Mesenchymal stem cell (in vitro differentiated cells and primary cell): Measurements from ENCODE around the gene ACADVL.
"Not testable (repeated sequence)": the region's sequence is repeated elsewhere in the genome, so short reads cannot be mapped to it uniquely, and the experiment has no call there.

ENCODE experiments used
- DNase-seq: peaks from one replicate; pipeline ENCODE4 v3.0.0-alpha.2; 2013
- H2AFZ ChIP-seq: one replicate; pipeline ENCODE4 v1.6.1; 2013; ENCODE audit warnings: low read depth, mild to moderate bottlenecking, control low read depth, inconsistent platforms, low read length, moderate library complexity
- H2AK5ac ChIP-seq: 2 replicates; pipeline ENCODE4 v1.6.1; 2013; ENCODE audit warnings: low read length, moderate library complexity, mild to moderate bottlenecking, inconsistent platforms; ENCODE audit not compliant: severe bottlenecking
- H2BK120ac ChIP-seq: one replicate; pipeline ENCODE4 v1.6.1; 2013; ENCODE audit warnings: low read depth, mild to moderate bottlenecking, inconsistent platforms, low read length, moderate library complexity
- H2BK12ac ChIP-seq, 2 experiments: one replicate each; pipeline ENCODE4 v1.6.1; 2013; ENCODE audit warnings: inconsistent platforms in 2 of 2, low read length in 2 of 2, mild to moderate bottlenecking in 2 of 2, moderate library complexity in 2 of 2, control low read depth in 1 of 2
- H2BK15ac ChIP-seq: one replicate; pipeline ENCODE4 v1.6.1; 2013; ENCODE audit warnings: mild to moderate bottlenecking, low read depth, inconsistent platforms; ENCODE audit not compliant: poor library complexity, severe bottlenecking
- H2BK5ac ChIP-seq: 2 replicates; pipeline ENCODE4 v1.6.1; 2013; ENCODE audit warnings: low read depth, mild to moderate bottlenecking, low read length, control low read depth, inconsistent platforms; ENCODE audit not compliant: poor library complexity, severe bottlenecking
- H3K14ac ChIP-seq, 2 experiments: one replicate each; pipeline ENCODE4 v1.6.1; 2013; ENCODE audit warnings: inconsistent platforms in 2 of 2, low read length in 2 of 2, control low read depth in 1 of 2, mild to moderate bottlenecking in 1 of 2, moderate library complexity in 1 of 2
- H3K18ac ChIP-seq, 2 experiments: one replicate each; pipeline ENCODE4 v1.6.1; 2013; ENCODE audit warnings: inconsistent platforms in 2 of 2, low read length in 2 of 2, control low read depth in 1 of 2, low read depth in 1 of 2, mild to moderate bottlenecking in 1 of 2
- H3K23ac ChIP-seq, 2 experiments: one replicate each; pipeline ENCODE4 v1.6.1; 2013; ENCODE audit warnings: inconsistent platforms in 2 of 2, low read length in 2 of 2, mild to moderate bottlenecking in 2 of 2, moderate library complexity in 2 of 2, control low read depth in 1 of 2
- H3K27ac ChIP-seq: 2 replicates; pipeline ENCODE4 v1.5.1; 2013; ENCODE audit warnings: mild to moderate bottlenecking, moderate library complexity, low read length, control low read depth, inconsistent platforms; ENCODE audit not compliant: poor library complexity, severe bottlenecking
- H3K27me3 ChIP-seq, 2 experiments: 2 replicates each; pipeline versions ENCODE4 v1.6.1 to v1.7.0; 2013; ENCODE audit warnings: low read length in 2 of 2, mild to moderate bottlenecking in 2 of 2, moderate library complexity in 2 of 2, control low read depth in 1 of 2, inconsistent platforms in 1 of 2; ENCODE audit not compliant: control insufficient read depth in 1 of 2, insufficient read depth in 1 of 2
- H3K36me3 ChIP-seq, 2 experiments: 2 replicates each; pipeline versions ENCODE4 v1.6.1 to v1.7.0; 2013; ENCODE audit warnings: low read length in 2 of 2, control low read depth in 1 of 2, inconsistent platforms in 1 of 2, low read depth in 1 of 2, mild to moderate bottlenecking in 1 of 2; ENCODE audit not compliant: insufficient read depth in 2 of 2, control insufficient read depth in 1 of 2
- H3K4ac ChIP-seq, 2 experiments: one replicate each; pipeline ENCODE4 v1.6.1; 2013; ENCODE audit warnings: inconsistent platforms in 2 of 2, low read length in 2 of 2, mild to moderate bottlenecking in 2 of 2, moderate library complexity in 2 of 2, control low read depth in 1 of 2, low read depth in 1 of 2
- H3K4me1 ChIP-seq: 2 replicates; pipeline ENCODE4 v1.6.1; 2013; ENCODE audit warnings: low read depth, low read length, control low read depth; ENCODE audit not compliant: control insufficient read depth, insufficient read depth
- H3K4me2 ChIP-seq: 2 replicates; pipeline ENCODE4 v1.6.1; 2013; ENCODE audit warnings: low read length, mild to moderate bottlenecking, inconsistent platforms; ENCODE audit not compliant: poor library complexity, severe bottlenecking
- H3K4me3 ChIP-seq, 2 experiments: 2 replicates each; pipeline versions ENCODE4 v1.5.1 to v1.7.0; 2013; ENCODE audit warnings: low read length in 2 of 2, mild to moderate bottlenecking in 2 of 2, control low read depth in 1 of 2, low read depth in 1 of 2; ENCODE audit not compliant: insufficient read depth in 1 of 2
- H3K79me1 ChIP-seq: replicated peaks from 2 replicates; pipeline ENCODE4 v1.6.1; 2013; ENCODE audit warnings: mild to moderate bottlenecking, control low read depth, low read length, inconsistent platforms; ENCODE audit not compliant: poor library complexity, severe bottlenecking
- H3K9ac ChIP-seq: 2 replicates; pipeline ENCODE4 v1.7.0; 2013; ENCODE audit warnings: mild to moderate bottlenecking, low read length, moderate library complexity
- H3K9me3 ChIP-seq: 2 replicates; pipeline ENCODE4 v1.7.0; 2013; ENCODE audit warnings: mild to moderate bottlenecking, low read length; ENCODE audit not compliant: control insufficient read depth
- H4K8ac ChIP-seq: one replicate; pipeline ENCODE4 v1.6.1; 2013; ENCODE audit warnings: inconsistent platforms, mild to moderate bottlenecking, low read length, moderate library complexity
- H4K91ac ChIP-seq: one replicate; pipeline ENCODE4 v1.6.1; 2013; ENCODE audit warnings: mild to moderate bottlenecking, low read length, inconsistent platforms
- WGBS: methylation state at CpG from one replicate; pipeline ENCODE4 v1.1.7; 2013; ENCODE audit warnings: mixed read lengths; 5-methylcytosine and 5-hydroxymethylcytosine counted together

ACADVL gene

DNA sequence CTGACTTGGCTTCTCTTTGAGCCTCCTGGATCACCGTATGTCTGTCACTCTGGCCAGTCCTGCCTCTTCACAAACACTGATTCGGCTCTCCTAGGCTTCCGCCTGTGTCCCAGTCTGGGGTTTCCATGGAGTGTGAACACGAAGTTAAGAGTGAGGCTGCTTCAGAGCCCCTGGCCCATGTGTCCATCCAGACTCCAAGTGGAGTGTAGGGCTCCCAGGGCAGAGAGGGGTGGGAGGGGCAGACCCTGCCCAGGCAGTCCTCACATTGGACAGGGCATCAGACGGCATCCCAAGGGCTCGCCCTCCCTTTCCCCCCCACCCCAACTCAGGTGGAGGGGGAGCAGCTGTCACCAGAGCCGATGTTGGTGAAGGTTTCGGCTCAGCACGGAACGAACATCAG lies 24.1 kb downstream of the ACADVL start:
- not testable (repeated sequence) for H4K91ac ChIP-seq, H2AFZ ChIP-seq, H3K9me3 ChIP-seq, H3K14ac ChIP-seq, H3K4me2 ChIP-seq, H2BK12ac ChIP-seq, DNase-seq, H3K27ac ChIP-seq, H2AK5ac ChIP-seq, H3K18ac ChIP-seq, H3K23ac ChIP-seq, H3K27me3 ChIP-seq, H2BK15ac ChIP-seq, H3K4ac ChIP-seq, H2BK5ac ChIP-seq, H2BK120ac ChIP-seq
- H3K36me3 ChIP-seq, result peaks cover 32 to 47% of the 10 kb centered on the region in 2 experiments
- WGBS, result 88% methylated on average over 10 of the region's 10 CpGs
- H3K79me1 ChIP-seq, result peaks cover 14% of the 10 kb centered on the region
- H4K8ac ChIP-seq, result peak overlapping the region; percentile 51
- H3K4me3 ChIP-seq, result peak overlapping the region in 1 of 2 experiments; percentile 89
- peak overlapping the region; percentile 97 for H3K9ac ChIP-seq
- peaks cover 16% of the 10 kb centered on the region for H3K4me1 ChIP-seq

DNA sequence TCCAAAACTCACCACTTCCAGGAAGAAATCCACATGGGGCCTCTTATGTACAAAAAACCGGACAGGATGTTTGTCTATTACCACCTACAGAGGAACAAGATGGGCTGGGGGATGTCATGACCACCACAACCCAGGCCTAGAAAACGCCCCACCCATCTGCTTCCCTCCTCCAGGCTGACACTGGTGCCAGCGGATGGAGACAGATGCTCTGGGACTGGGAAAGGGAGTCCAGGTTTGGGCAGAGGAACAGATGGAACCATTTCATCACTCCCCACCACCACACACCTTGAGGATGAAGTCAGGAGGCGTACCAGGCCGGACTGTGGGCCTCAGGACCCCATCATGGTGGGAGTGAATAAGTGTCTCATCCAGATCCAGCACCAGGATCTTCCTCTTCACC lies 27.0 kb downstream of the ACADVL start:
- Histone ChIP-seq H3K36me3 (peaks cover 23 to 30% of the 10 kb centered on the region in 2 experiments), H2BK12ac (no peak overlapping the region), H2BK15ac (no peak overlapping the region), H2BK120ac (no peak overlapping the region), H3K9ac (peak overlapping the region; percentile 12), H3K4me1 (peaks cover 19% of the 10 kb centered on the region), H2AK5ac (no peak overlapping the region), H3K27me3 (no peaks in the 10 kb centered on the region), H3K27ac (no peak overlapping the region), H3K14ac (no peak overlapping the region), H3K4me2 (no peak overlapping the region), H3K4me3 (no peak overlapping the region), H4K8ac (no peak overlapping the region), H3K9me3 (no peaks in the 10 kb centered on the region), H3K4ac (no peak overlapping the region), H4K91ac (no peak overlapping the region), H2BK5ac (no peak overlapping the region), H3K23ac (no peak overlapping the region), H2AFZ (no peak overlapping the region), H3K18ac (no peak overlapping the region), H3K79me1 (peaks cover 13% of the 10 kb centered on the region)
- WGBS, result 96% methylated on average over 3 of the region's 5 CpGs
- DNase-seq, result no peak

DNA sequence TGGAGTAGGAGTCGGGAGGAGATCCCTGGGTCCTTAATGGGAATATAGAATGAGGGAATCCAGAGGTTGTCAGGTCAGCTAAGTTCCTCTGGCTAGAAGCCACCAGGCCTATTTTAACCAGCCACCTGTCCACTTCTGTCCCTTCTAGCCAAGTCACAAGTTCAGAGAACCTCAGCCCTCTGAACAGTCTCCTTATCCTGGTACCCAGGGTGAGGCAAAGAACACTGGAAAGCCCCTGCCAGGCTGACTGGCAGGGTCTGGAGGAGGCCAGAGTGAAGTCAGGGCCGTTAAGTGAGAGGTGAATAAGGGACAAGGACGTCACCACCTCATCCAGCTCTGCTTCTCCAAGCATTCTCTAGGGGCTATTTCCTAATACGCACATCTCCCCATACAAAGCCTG lies 29.1 kb downstream of the ACADVL start:
- H2AFZ ChIP-seq, result no peak overlapping the region
- no peak overlapping the region for H2AK5ac ChIP-seq
- H3K9ac ChIP-seq, result peak overlapping the region; percentile 43
- 90% methylated on average over 4 of the region's 4 CpGs for WGBS
- H3K36me3 ChIP-seq, result peaks cover 22 to 29% of the 10 kb centered on the region in 2 experiments
- H2BK12ac ChIP-seq, result no peak overlapping the region
- H3K27me3 ChIP-seq, result no peaks in the 10 kb centered on the region
- H3K79me1 ChIP-seq, result peaks cover 11% of the 10 kb centered on the region
- no peak for DNase-seq
- no peak overlapping the region for H3K14ac ChIP-seq
- H2BK120ac ChIP-seq, result no peak overlapping the region
- H2BK15ac ChIP-seq, result no peak overlapping the region
- H3K9me3 ChIP-seq, result no peaks in the 10 kb centered on the region
- no peak overlapping the region for H3K4me3 ChIP-seq
- peak overlapping the region; percentile 40 for H4K8ac ChIP-seq
- no peak overlapping the region for H3K4me2 ChIP-seq
- no peak overlapping the region for H4K91ac ChIP-seq
- peaks cover 16% of the 10 kb centered on the region for H3K4me1 ChIP-seq
- no peak overlapping the region for H3K4ac ChIP-seq
- no peak overlapping the region for H3K27ac ChIP-seq
- peak overlapping the region in 1 of 2 experiments; percentile 41 for H3K23ac ChIP-seq
- H3K18ac ChIP-seq, result no peak overlapping the region
- H2BK5ac ChIP-seq, result no peak overlapping the region

DNA sequence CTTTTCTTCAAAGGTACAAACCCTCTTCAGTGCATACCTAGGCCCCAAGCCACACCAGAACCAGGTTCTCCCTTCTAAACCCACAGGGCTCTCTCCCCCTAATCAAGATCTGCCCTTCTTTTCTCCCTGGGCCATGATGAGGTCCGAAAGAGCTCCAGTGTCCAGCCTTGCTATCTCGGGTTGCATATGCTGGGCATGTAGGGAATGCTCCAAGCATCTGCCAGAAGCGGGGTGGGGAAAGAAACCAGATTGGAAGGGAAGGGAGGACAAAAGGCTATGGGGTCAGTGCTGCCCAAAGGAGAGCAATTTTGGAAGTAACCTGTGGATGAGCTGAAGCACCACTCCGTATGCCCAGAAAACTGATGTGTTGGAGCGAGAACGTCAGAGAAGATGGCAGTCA lies 29.5 kb downstream of the ACADVL start:
- peaks cover 19 to 28% of the 10 kb centered on the region in 2 experiments for H3K36me3 ChIP-seq
- H3K4me2 ChIP-seq, result no peak overlapping the region
- H2BK12ac ChIP-seq, result no peak overlapping the region
- no peak overlapping the region for H2BK5ac ChIP-seq
- no peak overlapping the region for H3K23ac ChIP-seq
- H3K4ac ChIP-seq, result no peak overlapping the region
- H3K4me3 ChIP-seq, result peak overlapping the region in 1 of 2 experiments; percentile 14
- no peak overlapping the region for H2AK5ac ChIP-seq
- H3K27me3 ChIP-seq, result no peaks in the 10 kb centered on the region
- H3K9ac ChIP-seq, result peak overlapping the region; percentile 43
- H4K91ac ChIP-seq, result no peak overlapping the region
- no peak overlapping the region for H3K27ac ChIP-seq
- DNase-seq, result no peak
- peaks cover 11% of the 10 kb centered on the region for H3K79me1 ChIP-seq
- H2BK120ac ChIP-seq, result no peak overlapping the region
- no peak overlapping the region for H4K8ac ChIP-seq
- H2BK15ac ChIP-seq, result no peak overlapping the region
- H2AFZ ChIP-seq, result no peak overlapping the region
- 92% methylated on average over 6 of the region's 6 CpGs for WGBS
- no peak overlapping the region for H3K14ac ChIP-seq
- peaks cover 15% of the 10 kb centered on the region for H3K4me1 ChIP-seq
- no peaks in the 10 kb centered on the region for H3K9me3 ChIP-seq
- no peak overlapping the region for H3K18ac ChIP-seq
